Measurements from ENCODE around the gene TNXB. TPM values are rescaled to one million over a fixed set of nuclear protein-coding genes. Genes with fewer than 3 reads are reported as not detected.
"Not testable (repeated sequence)": the region's sequence is repeated elsewhere in the genome, so short reads cannot be mapped to it uniquely, and the experiment has no call there.

Gene TNXB
- total and polyA plus RNA-seq, 11 donors: 17.8 to 234 (median 51.8) TPM

DNA sequence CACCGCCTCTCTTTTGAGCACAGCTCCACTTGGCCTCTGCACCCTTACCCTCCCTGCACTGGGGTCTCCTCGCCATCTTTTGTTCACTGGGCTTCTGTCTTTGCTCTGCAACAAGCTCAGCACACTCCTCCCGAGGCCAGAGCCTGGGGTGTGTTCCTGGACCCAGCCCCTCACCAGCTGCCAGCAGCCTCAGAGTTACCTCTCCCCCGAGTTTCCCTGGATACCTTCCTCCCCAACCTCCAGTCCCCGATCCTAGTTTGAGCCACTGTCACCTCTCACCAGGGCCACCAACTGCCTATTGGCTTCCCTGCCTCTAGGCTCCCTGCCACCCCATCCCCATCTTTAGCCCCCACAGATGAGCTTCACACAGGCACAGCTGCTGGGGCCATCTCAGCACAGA is 58.6 kb downstream of the TNXB start:
- 74 to 81% (median 75%) methylated on average over 5 of the region's 5 CpGs for WGBS, 4 donors
- Histone ChIP-seq H3K36me3 (peaks cover 0 to 84% (median 34%) of the 10 kb centered on the region in 9 donors), H3K27ac (peak overlapping the region in 1 of 12 donors; percentile 17), H3K27me3 (no peaks in the 10 kb centered on the region), H3K4me1 (peaks cover 0 to 34% (median 24%) of the 10 kb centered on the region in 12 donors), H3K4me3 (no peak overlapping the region), H3K9me3 (no peaks in the 10 kb centered on the region)
- ATAC-seq (no peak), DNase-seq (peak in 2 of 5 donors; percentile 9 to 19)
- TF ChIP-seq, protein P1, sequence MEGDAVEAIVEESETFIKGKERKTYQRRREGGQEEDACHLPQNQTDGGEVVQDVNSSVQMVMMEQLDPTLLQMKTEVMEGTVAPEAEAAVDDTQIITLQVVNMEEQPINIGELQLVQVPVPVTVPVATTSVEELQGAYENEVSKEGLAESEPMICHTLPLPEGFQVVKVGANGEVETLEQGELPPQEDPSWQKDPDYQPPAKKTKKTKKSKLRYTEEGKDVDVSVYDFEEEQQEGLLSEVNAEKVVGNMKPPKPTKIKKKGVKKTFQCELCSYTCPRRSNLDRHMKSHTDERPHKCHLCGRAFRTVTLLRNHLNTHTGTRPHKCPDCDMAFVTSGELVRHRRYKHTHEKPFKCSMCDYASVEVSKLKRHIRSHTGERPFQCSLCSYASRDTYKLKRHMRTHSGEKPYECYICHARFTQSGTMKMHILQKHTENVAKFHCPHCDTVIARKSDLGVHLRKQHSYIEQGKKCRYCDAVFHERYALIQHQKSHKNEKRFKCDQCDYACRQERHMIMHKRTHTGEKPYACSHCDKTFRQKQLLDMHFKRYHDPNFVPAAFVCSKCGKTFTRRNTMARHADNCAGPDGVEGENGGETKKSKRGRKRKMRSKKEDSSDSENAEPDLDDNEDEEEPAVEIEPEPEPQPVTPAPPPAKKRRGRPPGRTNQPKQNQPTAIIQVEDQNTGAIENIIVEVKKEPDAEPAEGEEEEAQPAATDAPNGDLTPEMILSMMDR (IDR thresholded peaks at IDR 0.05): no peak
- TF ChIP-seq POLR2A (IDR thresholded peaks at IDR 0.05): no peak
- intact Hi-C loops (cut with DNase I): no loop called here

DNA sequence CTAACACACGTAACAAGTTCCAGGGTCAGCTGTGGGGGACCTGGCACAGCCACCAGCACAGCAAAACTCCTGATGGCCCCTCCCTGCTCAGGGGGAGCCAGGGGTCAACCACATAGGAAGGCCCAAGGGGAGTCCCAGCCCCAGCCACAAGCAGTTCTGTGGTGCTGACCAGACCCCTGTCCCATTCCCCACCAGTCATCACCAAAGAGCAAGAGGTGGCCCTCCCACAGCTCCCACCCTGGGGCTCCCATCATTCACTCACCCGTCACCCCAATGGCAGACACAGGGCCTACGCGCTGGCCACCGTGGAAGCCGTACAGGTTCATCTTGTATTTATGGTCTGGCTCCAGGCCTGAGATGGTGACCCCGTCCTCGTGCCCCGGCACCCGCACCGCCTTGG is 59.4 kb downstream of the TNXB start:
- Histone ChIP-seq H3K36me3 (peaks cover 0 to 75% (median 26%) of the 10 kb centered on the region in 9 donors), H3K27ac (peak overlapping the region in 1 of 12 donors; percentile 30), H3K4me1 (peaks cover 0 to 34% (median 24%) of the 10 kb centered on the region in 12 donors)
- H3K9me3 ChIP-seq, ATAC-seq, H3K4me3 ChIP-seq, H3K27me3 ChIP-seq: not testable (repeated sequence)
- 79 to 97% (median 86%) methylated on average over 5 to 11 of the region's 11 CpGs for WGBS, 4 donors
- peak in 2 of 5 donors; percentile 18 to 21 for DNase-seq
- intact Hi-C loops (cut with DNase I): loop anchor here in 2 of 10 donors (10.0 kb wide), 2 partner anchors 65 to 105 kb away; partner anchors contain the start of genes PPT2 (in 1 of the 2) and PRRT1 (in 1 of the 2)

DNA sequence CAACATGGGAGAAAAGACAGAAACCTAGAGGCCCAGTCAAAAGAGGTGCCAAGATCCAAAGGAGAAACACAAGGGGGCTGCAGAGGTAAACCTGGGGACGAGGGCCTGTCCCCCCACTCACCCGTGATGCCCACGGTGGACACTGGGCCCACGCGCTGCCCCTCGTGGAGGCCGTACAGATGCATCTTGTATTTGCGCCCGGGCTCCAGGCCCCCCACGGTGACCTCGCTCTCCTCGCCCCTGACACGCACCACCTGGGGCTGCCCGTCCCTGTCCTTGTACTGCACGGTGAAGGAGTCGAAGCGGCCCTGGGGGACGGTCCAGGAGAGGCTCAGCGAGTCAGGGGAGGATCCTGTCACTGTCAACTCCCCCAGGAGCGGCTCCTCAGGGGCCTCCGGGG is 60.0 kb downstream of the TNXB start:
- Histone ChIP-seq H3K36me3 (peaks cover 0 to 70% (median 22%) of the 10 kb centered on the region in 9 donors), H3K27ac (peak overlapping the region in 1 of 12 donors; percentile 30), H3K4me1 (peaks cover 0 to 34% (median 24%) of the 10 kb centered on the region in 12 donors)
- peak in 2 of 5 donors; percentile 10 to 16 for DNase-seq
- ATAC-seq, H3K27me3 ChIP-seq, H3K9me3 ChIP-seq, H3K4me3 ChIP-seq: not testable (repeated sequence)
- WGBS, 4 donors: 92 to 94% (median 92%) methylated on average over 14 to 21 of the region's 21 CpGs
- intact Hi-C loops (cut with DNase I): loop anchor here in 2 of 10 donors (10.0 kb wide), 2 partner anchors 66 to 106 kb away; partner anchors contain the start of genes PPT2 (in 1 of the 2) and PRRT1 (in 1 of the 2)

- no peaks in the 10 kb centered on the region for H3K9me3 ChIP-seq
- H3K4me3 ChIP-seq: peak overlapping the region in 1 of 12 donors; percentile 5
- ATAC-seq (peak; percentile 23 to 63 (median 55)), DNase-seq (peak; percentile 64 to 85 (median 75))
- WGBS, 4 donors: 44 to 54% (median 52%) methylated on average over 33 to 42 of the region's 42 CpGs
- H3K27me3 ChIP-seq: no peaks in the 10 kb centered on the region
- peak overlapping the region in 11 of 12 donors; percentile 3 to 88 (median 74) for H3K27ac ChIP-seq
- H3K4me1 ChIP-seq: peaks cover 0 to 34% (median 24%) of the 10 kb centered on the region in 12 donors
- intact Hi-C loops (cut with DNase I): loop anchor here in 2 of 10 donors (2.0 to 10.0 kb wide), 3 partner anchors 65 to 107 kb away; partner anchors contain the start of genes PPT2 (in 1 of the 2) and PRRT1 (in 1 of the 2)
- H3K36me3 ChIP-seq: peaks cover 0 to 63% (median 17%) of the 10 kb centered on the region in 9 donors
- TF ChIP-seq POLR2A (IDR thresholded peaks at IDR 0.05): no peak
- TF ChIP-seq, protein P1 (IDR thresholded peaks at IDR 0.05): peak; percentile 76 to 93 (median 80)
These were observed 61.0 kb downstream of the TNXB start for GRCh38 chr6:32047855-32048766.

DNA sequence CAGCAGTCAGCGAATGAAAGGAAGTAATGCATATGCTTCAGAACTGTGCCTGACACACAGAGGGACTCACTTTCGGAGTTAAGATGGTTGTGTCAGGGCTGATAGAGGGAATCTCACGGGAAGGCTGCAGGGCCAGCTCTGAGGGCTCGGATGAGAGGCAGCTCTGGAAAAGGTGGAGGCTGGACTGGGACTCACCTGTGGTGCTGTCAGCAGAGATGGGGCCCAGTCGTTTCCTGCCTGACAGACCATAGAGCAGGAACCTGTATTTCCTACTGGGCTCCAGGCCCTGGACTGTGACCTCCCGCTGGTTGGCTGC is 61.6 kb downstream of the TNXB start:
- Histone ChIP-seq H3K36me3 (peaks cover 0 to 57% (median 11%) of the 10 kb centered on the region in 9 donors), H3K4me1 (peaks cover 0 to 34% (median 24%) of the 10 kb centered on the region in 12 donors), H3K27ac (peak overlapping the region in 11 of 12 donors; percentile 3 to 88 (median 74)), H3K9me3 (no peaks in the 10 kb centered on the region), H3K27me3 (no peaks in the 10 kb centered on the region), H3K4me3 (no peak overlapping the region)
- TF ChIP-seq, protein P1 (IDR thresholded peaks at IDR 0.05): no peak
- no peak for TF ChIP-seq POLR2A (IDR thresholded peaks at IDR 0.05)
- ATAC-seq (no peak), DNase-seq (no peak)
- intact Hi-C loops (cut with DNase I): loop anchor here in 2 of 10 donors (2.0 to 10.0 kb wide), 3 partner anchors 65 to 107 kb away; partner anchors contain the start of genes PPT2 (in 1 of the 2) and PRRT1 (in 1 of the 2)
- WGBS, 4 donors: 67 to 79% (median 77%) methylated on average over 6 of the region's 6 CpGs
